GM18511 (cell line): ENCODE measurements around the gene USP27X.

Source experiments
- ATAC-seq: cut with Tn5 transposase; IDR thresholded peaks from one replicate; pipeline ENCODE4 v1.9.1; 2021; ENCODE audit warnings: mild to moderate bottlenecking, moderate library complexity; ENCODE audit not compliant: unreplicated experiment

The USP27X gene

GRCh38 chrX:49878834-49879655, at the start of gene USP27X:
Gene USP27X (plus strand): TSS chrX:49879484. CDS start chrX:49880308, 824 bp downstream.
- ATAC-seq: peak; percentile 88

- ATAC-seq: peak; percentile 64
Observed at GRCh38 chrX:49838374-49838773, 40.9 kb upstream of the USP27X start.

GRCh38 chrX:49840679-49841078, 38.6 kb upstream of the USP27X start:
- ATAC-seq: peak; percentile 68

- no peak for ATAC-seq
Observed at GRCh38 chrX:49842621-49843020, 36.7 kb upstream of the USP27X start.

- no peak for ATAC-seq
Observed at GRCh38 chrX:49844611-49845010, 34.7 kb upstream of the USP27X start.

- ATAC-seq: peak; percentile 74
Observed at GRCh38 chrX:49845701-49846403, 33.4 kb upstream of the USP27X start.

GRCh38 chrX:49846522-49846921, 32.8 kb upstream of the USP27X start:
- no peak for ATAC-seq

GRCh38 chrX:49848275-49848674, 31.0 kb upstream of the USP27X start:
- no peak for ATAC-seq

- no peak for ATAC-seq
Observed at GRCh38 chrX:49850028-49850427, 29.3 kb upstream of the USP27X start.

- no peak for ATAC-seq
Observed at GRCh38 chrX:49853661-49854060, 25.6 kb upstream of the USP27X start.

- no peak for ATAC-seq
Observed at GRCh38 chrX:49856819-49857218, 22.5 kb upstream of the USP27X start.

GRCh38 chrX:49858341-49858740, 20.9 kb upstream of the USP27X start:
- no peak for ATAC-seq

- ATAC-seq: no peak
Observed at GRCh38 chrX:49859491-49859890, 19.8 kb upstream of the USP27X start.

GRCh38 chrX:49860867-49861535, 18.3 kb upstream of the USP27X start:
- no peak for ATAC-seq

- no peak for ATAC-seq
Observed at GRCh38 chrX:49862093-49862492, 17.2 kb upstream of the USP27X start.

- no peak for ATAC-seq
Observed at GRCh38 chrX:49868739-49869138, 10.5 kb upstream of the USP27X start.

- ATAC-seq: no peak
Observed at GRCh38 chrX:49876750-49877149, 2.5 kb upstream of the USP27X start.

GRCh38 chrX:49877397-49878101, 1.7 kb upstream of the USP27X start:
- no peak for ATAC-seq

GRCh38 chrX:49878128-49878833, 1.0 kb upstream of the USP27X start:
- ATAC-seq: no peak

- peak; percentile 26 for ATAC-seq
Observed at GRCh38 chrX:49879656-49880277, 483 bp downstream of the USP27X start.
